ENCODE measurements around the gene WSCD1. TPM values are rescaled to one million over a fixed set of nuclear protein-coding genes. Genes with fewer than 3 reads are reported as not detected.

WSCD1 gene
- total and polyA plus RNA-seq, 7 donors = 4.1 to 17.5 (median 7.1) TPM

DNA sequence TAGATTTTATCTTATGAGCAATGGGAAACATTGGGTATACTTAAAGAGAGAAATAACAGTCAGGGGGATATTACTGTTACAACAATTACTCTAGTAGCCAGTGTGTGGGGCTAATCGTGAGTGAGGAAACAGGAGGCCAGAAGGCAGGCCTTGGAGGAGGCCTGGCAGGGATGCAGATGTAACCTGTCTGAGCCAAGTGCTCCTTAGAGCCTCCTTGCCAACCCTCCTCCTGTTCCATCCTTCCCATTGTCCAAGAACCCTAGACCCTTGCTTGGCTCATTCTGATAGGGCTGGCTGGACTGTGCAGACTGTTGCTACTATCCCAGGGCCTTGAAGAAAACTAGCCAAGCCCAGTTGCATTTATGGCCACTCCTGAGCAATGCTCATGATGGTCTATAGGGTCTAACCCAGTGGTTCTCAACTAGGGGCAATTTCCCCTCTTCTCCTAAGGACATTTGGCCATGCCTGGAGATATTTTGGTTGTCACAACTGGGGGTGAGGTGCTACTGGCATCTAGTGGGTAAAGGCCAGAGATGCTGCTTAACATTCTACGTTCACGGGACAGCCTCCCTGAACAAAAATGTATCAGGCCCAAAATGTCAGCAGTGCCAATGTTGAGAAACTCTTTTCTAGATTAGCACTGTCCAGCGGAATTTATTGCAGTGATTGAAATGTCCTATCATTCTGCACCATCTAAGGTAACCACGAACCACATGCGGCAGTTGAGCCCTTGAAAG is 24.4 kb upstream of the WSCD1 start:
- Histone ChIP-seq H3K4me3 (no peak overlapping the region), H3K36me3 (ENCODE audit: insufficient read depth in 1 of 2, low read depth in 1 of 2) (no peaks in the 10 kb centered on the region), H3K4me1 (no peaks in the 10 kb centered on the region), H3K27ac (no peak overlapping the region), H3K9me3 (no peaks in the 10 kb centered on the region), H3K27me3 (ENCODE audit: insufficient read depth in 3 of 3, low read length in 2 of 3) (no peaks in the 10 kb centered on the region)
- DNase-seq (no peak), ATAC-seq (no peak)
- WGBS, 3 donors = 90 to 93% (median 91%) methylated on average over 6 of the region's 6 CpGs
- TF ChIP-seq, protein P1, sequence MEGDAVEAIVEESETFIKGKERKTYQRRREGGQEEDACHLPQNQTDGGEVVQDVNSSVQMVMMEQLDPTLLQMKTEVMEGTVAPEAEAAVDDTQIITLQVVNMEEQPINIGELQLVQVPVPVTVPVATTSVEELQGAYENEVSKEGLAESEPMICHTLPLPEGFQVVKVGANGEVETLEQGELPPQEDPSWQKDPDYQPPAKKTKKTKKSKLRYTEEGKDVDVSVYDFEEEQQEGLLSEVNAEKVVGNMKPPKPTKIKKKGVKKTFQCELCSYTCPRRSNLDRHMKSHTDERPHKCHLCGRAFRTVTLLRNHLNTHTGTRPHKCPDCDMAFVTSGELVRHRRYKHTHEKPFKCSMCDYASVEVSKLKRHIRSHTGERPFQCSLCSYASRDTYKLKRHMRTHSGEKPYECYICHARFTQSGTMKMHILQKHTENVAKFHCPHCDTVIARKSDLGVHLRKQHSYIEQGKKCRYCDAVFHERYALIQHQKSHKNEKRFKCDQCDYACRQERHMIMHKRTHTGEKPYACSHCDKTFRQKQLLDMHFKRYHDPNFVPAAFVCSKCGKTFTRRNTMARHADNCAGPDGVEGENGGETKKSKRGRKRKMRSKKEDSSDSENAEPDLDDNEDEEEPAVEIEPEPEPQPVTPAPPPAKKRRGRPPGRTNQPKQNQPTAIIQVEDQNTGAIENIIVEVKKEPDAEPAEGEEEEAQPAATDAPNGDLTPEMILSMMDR (IDR thresholded peaks at IDR 0.05) = no peak
- intact Hi-C loops (cut with DNase I) = loop anchor here in 1 of 2 donors (10.0 kb wide), 1 partner anchor 451 kb away; no protein-coding TSS in a partner anchor

DNA sequence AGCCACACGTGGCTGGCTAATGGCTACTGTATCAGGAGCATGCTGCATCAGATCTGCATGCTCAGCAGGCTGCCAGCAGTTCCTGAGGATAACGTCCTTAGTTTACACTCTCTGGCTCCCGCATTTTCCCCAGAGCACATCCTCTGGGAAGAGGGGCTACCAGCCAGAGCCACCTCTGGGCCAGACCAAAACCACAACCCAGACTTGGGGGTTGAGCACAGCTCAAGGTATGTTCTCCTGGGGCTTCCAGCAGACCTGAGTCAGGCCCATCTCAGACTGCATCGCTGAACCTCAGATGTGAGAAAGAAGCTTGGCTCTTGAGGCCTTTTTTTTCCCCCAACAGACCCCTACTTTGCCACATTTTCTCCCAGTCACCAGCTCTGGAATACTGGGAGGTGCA is 23.7 kb upstream of the WSCD1 start:
- WGBS, 3 donors = 79 to 90% (median 88%) methylated on average over 4 of the region's 4 CpGs
- no peak for DNase-seq
- Histone ChIP-seq H3K9me3 (no peaks in the 10 kb centered on the region), H3K27me3 (ENCODE audit: insufficient read depth in 3 of 3, low read length in 2 of 3) (no peaks in the 10 kb centered on the region), H3K36me3 (ENCODE audit: insufficient read depth in 1 of 2, low read depth in 1 of 2) (no peaks in the 10 kb centered on the region), H3K27ac (no peak overlapping the region), H3K4me3 (no peak overlapping the region), H3K4me1 (no peaks in the 10 kb centered on the region)
- intact Hi-C loops (cut with DNase I) = loop anchor here in 1 of 2 donors (10.0 kb wide), 1 partner anchor 452 kb away; no protein-coding TSS in a partner anchor
- ATAC-seq = no peak
- TF ChIP-seq, protein P1 (IDR thresholded peaks at IDR 0.05) = no peak

DNA sequence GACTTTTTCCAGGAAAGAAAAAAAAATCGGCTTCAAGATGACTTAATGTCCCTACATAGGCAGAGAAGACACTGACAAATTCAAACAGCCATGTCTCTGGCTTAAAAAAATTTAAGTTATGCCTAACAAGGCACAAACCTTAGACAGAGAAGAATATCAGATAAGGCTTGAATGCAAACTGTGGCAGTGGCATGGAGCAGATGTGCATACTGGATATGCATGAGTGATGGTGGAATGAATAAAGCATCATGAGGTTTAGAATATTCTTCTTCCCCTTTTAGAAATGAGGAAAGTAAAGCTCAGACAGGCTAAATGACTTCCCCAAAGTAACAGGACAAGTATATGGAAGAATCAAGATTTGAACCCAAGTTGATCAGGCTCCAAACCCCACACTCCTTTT is 23.2 kb upstream of the WSCD1 start:
- WGBS, 3 donors = 83 to 89% (median 88%) methylated on average over 1 of the region's 1 CpG
- H3K4me1 ChIP-seq = no peaks in the 10 kb centered on the region
- TF ChIP-seq, protein P1 (IDR thresholded peaks at IDR 0.05) = no peak
- no peak for DNase-seq
- intact Hi-C loops (cut with DNase I) = loop anchor here in 1 of 2 donors (10.0 kb wide), 1 partner anchor 452 kb away; no protein-coding TSS in a partner anchor
- no peaks in the 10 kb centered on the region for H3K36me3 ChIP-seq (ENCODE audit: insufficient read depth in 1 of 2, low read depth in 1 of 2)
- no peaks in the 10 kb centered on the region for H3K27me3 ChIP-seq (ENCODE audit: insufficient read depth in 3 of 3, low read length in 2 of 3)
- ATAC-seq = no peak
- H3K9me3 ChIP-seq = no peaks in the 10 kb centered on the region
- H3K27ac ChIP-seq = no peak overlapping the region
- H3K4me3 ChIP-seq = no peak overlapping the region

DNA sequence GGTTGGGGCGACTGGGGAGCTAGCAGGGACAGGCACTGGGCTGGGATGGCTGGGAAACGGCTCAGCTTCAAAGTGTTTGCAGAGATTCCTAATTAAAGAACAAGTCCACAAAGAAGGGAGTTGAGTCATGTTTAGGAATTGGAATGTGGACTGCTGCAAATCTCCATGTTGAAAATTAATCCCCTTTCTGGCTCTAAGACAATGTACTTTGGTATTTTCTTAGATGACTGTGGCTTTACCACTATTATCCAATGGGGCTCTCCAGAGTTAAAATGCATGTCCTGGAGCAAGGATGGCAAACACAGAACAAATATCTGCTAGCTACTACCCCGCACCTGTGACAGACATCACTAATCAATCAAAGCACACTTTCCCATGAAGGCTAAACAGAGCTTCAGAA is 22.2 kb upstream of the WSCD1 start:
- ATAC-seq (no peak), DNase-seq (no peak)
- WGBS, 3 donors = 38 to 52% (median 45%) methylated on average over 3 of the region's 3 CpGs
- H3K4me1 ChIP-seq = no peaks in the 10 kb centered on the region
- H3K27ac ChIP-seq = no peak overlapping the region
- no peaks in the 10 kb centered on the region for H3K27me3 ChIP-seq (ENCODE audit: insufficient read depth in 3 of 3, low read length in 2 of 3)
- H3K9me3 ChIP-seq = no peaks in the 10 kb centered on the region
- no peak overlapping the region for H3K4me3 ChIP-seq
- H3K36me3 ChIP-seq (ENCODE audit: insufficient read depth in 1 of 2, low read depth in 1 of 2) = no peaks in the 10 kb centered on the region
- TF ChIP-seq, protein P1 (IDR thresholded peaks at IDR 0.05) = no peak
- intact Hi-C loops (cut with DNase I) = loop anchor here in 1 of 2 donors (10.0 kb wide), 1 partner anchor 453 kb away; no protein-coding TSS in a partner anchor
